GM10847 (cell line): Measurements from ENCODE around the gene TENM4.

Experiments
- POLR2A ChIP-seq: IDR thresholded peaks from 2 replicates; pipeline ENCODE4 v1.6.1; 2011; ENCODE audit not compliant: insufficient read length; ENCODE audit errors: extremely low read depth

The TENM4 gene

GRCh38 chr11:79165908-79166307, 274.9 kb downstream of the TENM4 start:
- no peak for TF ChIP-seq POLR2A

DNA sequence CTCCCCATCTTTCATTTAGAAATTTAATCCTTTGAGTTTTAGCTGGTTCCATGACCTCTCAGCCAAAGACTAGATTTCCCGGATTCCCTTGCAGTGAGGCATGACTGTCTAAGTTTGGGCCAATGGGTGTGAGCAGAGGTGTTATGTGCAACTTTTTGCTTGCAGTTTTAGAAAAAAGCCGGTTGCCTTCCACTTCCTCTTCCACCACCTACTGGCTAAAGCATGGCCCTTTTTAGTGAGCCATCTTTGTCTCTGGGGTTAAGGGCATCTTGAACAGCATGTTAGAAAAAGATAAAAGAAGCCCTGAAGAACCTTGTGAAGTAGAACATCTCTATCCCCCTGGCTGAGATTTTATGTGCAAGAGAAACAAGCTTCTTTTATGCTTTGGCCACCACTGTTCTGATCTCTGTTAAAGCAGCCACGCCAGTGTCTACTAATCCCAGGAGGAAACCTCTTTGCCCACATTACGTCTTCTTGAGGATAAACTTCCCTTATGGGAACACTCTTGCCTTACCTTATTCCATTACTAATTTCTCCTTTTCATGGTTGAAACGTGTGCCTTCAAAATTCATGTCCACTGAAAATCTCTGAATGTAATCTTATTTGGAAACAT, 279.9 kb downstream of the TENM4 start:
- TF ChIP-seq POLR2A: no peak

DNA sequence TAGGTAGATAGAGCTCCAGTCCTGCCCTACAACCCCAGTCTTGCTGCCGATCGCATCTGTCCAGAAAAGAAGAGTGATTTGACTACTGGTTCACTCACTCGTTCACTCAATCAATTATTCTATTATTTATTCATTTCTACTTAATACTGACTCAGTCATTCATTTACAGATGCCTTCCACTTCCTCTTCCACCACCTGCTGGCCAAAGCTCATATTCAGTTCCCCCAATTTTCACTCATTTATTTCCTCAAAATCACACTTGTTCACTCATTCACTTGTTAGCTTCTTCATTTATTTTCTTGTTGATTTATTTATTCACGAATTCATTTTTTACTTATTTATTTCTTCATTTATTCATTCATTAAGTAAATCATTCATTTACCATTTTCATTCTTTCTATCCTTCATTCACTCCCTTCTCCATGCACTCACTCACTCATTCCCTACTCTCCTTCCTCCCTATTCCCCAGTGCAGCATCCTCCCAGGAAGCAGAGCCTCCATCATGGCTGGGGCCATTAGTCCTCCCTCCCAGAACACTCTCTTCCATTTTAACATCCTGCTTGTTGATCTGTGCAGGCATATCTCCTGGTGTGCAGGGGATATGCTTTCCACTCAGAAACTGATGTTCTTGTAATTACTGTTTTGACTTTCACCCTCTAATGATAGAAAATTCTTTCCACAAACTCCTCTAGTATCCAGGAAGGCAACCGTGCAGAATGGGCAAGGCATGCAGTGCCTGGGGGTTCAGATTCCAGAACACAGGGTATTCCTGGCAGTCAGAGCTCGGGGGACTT, 281.0 kb downstream of the TENM4 start:
- no peak for TF ChIP-seq POLR2A

GRCh38 chr11:79157738-79158137, 283.1 kb downstream of the TENM4 start:
- no peak for TF ChIP-seq POLR2A

DNA sequence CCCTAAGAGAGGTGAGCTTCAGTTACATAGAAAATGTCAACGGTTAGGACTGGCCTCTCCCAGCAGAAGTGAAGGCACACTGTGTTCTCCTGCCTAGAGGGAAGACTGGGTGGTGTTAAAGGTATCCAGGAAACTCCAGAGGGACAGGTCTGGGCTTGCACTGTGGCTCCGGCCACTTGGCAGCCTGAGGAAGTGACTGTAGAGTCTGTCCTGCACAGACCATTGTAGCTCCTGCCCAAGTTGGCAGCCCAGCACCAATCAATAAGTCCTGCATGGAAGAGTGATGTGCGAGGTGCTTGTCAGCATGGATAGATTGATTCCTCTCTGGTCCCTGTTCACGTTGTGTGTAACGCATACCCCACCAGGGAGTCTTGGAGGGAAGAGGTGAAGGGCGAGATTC, 284.8 kb downstream of the TENM4 start:
- TF ChIP-seq POLR2A: no peak

DNA sequence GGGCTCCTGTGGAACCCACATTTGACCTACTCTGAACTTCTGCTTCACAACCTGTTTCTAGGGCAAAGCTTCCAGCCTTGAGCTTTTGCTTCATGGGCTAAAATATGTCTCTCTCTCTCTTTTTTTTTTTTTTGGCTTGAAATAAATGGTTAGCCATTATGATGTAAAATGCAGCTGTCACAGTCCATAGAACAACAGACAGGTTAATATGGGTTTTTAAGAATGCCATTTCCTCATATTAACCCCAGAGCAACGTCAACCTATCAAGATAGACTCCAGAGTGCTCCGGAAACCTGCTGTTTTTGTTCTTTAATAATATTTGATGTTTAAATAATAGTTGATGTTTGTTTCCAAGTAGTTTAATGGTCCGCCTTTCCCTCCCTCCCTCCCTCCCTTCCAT, 285.6 kb downstream of the TENM4 start:
- no peak for TF ChIP-seq POLR2A

DNA sequence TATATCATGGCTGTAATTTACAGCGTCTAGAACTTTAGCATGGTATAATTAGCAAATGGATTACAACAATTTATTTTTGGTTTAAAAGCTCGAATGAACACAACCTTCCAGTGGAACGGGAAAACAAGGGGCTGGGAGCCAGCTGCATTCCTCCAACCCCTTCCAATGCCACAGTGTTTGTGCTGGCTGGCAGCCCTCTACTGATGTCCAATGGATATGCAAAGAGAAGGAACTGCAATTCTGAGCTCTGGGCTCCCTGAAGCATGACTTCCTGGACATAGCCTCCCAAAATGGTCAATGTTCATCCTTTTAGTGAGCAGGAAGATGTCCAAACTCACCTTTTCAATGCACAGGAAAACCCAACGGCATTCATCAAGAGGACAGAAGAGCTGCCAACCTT, 288.3 kb downstream of the TENM4 start:
- no peak for TF ChIP-seq POLR2A

- TF ChIP-seq POLR2A: no peak
Measured at GRCh38 chr11:79151396-79151795, 289.4 kb downstream of the TENM4 start.

DNA sequence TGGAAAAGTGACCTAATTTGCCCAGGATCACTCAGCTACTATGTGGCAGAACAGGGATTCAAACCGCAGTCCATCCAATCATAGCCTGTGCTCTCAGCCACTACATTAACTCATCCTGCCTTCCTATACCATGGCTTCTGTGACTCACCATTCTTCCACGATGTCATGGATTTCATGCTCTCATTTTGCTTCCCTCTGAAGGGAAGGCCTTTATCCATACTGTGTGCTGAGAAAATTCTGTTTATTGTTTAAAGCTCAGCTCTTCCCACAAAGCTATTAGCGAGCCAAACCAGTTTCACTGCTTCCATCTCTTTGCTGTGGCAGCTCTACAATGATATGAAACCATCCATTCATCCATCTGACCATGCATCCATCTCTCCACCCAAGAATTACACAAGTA, 289.9 kb downstream of the TENM4 start:
- no peak for TF ChIP-seq POLR2A

GRCh38 chr11:79150320-79150719, 290.5 kb downstream of the TENM4 start:
- TF ChIP-seq POLR2A: no peak

DNA sequence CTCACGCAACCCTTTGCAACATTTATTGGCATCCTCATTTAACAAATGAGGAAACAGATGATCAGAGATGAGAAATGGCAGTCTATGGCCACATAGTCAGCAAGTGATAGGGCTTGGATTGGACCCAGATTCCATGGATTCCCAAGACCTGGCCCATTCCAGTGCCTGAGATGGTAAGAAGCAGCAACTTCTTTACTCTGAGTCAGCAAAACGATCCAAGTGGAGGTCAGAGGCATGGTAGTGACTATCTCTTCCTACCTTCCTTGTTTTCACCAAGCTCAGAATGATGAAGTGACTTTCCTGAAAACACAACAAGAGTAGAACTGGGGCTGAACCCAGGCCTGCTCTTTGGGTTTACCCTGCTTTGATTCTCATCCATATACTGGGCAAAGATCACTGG, 293.1 kb downstream of the TENM4 start:
- TF ChIP-seq POLR2A: no peak

DNA sequence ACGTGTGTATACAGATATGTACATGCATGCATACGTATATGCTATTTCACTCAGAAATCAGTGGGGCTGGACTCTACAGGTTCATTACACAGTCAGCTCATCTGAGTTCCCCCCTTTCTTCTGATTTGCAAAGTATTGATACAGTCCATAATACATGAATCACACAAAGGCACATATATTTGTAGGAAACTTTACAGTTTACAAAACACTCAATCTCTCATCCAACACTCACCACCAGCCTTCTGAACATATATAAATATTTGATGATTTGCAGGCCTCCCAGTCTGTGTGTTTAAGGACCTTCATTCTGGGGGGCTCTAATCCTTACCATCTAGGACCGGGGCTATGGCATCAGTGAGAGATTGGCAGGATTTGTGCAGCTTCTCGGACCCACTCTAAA, 293.8 kb downstream of the TENM4 start:
- TF ChIP-seq POLR2A: no peak

- no peak for TF ChIP-seq POLR2A
Measured at GRCh38 chr11:79139900-79140299, 300.9 kb downstream of the TENM4 start.

DNA sequence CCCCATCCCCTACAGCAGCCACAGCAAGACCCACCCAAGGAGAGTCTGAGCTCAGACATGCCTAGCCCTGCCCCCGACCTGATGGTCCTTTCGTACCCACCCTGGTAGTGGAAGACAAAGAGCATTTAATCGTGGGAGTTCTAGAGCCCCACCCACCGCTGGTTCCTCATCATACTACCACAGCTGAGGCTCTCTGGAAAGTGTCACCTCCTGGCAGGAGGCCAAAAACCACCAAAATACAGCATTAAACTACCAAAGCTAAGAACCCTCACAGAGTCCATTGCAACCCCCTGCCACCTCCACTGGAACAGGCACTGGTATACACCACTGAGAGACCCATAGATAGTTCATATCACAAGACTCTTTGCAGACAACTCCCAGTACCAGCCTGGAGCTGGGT, 311.1 kb downstream of the TENM4 start:
- no peak for TF ChIP-seq POLR2A

DNA sequence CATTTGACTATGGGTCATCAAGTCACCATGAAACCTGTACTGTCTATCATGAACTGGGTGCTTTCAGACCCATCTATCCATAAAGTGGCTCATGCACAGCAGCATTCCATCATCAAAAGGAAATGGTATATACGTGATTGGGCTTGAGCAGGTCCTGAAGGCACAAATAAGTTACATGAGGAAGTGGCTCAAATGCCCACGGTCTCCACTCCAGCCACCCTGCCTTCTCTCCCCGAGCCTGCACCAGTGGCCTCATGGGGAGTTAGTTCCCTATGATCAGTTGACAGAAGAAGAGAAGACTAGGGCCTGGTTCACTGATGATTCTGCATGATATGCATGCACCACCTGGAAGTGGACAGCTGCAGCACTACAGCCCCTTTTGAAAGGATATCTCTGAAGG, 312.5 kb downstream of the TENM4 start:
- no peak for TF ChIP-seq POLR2A

DNA sequence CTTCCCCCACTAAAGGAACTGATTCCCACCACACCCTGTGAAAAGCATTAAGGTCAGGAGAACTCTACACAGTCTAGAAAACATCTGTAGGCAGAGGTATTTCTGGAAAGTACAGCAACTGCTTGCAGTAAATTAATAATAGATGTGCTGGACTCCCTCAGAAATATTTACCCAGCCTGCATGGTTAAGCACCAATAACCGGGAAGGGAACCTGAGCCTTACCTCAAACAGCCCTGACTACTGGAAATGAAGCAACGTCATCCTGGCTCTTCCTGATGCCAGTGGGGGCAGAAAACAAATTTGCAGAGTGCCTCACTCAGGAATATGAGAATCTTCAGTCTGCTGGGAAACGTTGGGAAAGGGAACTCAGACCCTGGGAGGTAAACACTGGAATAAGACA, 318.1 kb downstream of the TENM4 start:
- no peak for TF ChIP-seq POLR2A

- no peak for TF ChIP-seq POLR2A
Measured at GRCh38 chr11:79121351-79121750, 319.5 kb downstream of the TENM4 start.
